NCI-H774 (cell line): ENCODE results near the gene IPO4.

Experiments used
- DNase-seq: peaks from one replicate; lab custom pipeline; 2025; lab: John Stamatoyannopoulos, UW

Gene IPO4

DNA sequence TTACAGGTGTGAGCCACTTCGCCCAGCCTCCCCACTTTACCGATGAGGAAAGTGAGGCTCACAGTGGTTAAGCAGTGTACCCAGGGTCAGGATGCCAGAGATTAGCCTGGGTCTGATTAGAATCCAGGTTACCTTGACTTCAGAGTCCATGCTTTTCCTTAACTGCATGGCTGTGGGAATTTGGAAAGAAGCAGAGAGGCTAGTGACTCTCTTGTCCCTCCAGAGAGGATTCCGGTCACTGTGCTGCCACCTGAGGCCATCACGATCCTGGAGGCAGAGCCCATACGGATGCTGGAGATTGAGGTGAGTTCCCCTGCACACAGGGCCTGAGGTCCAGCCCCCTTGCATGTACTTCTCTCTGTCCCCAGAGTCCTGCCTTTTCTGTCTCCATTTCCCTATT, 12.0 kb downstream of the IPO4 start:
- no peak for DNase-seq

DNA sequence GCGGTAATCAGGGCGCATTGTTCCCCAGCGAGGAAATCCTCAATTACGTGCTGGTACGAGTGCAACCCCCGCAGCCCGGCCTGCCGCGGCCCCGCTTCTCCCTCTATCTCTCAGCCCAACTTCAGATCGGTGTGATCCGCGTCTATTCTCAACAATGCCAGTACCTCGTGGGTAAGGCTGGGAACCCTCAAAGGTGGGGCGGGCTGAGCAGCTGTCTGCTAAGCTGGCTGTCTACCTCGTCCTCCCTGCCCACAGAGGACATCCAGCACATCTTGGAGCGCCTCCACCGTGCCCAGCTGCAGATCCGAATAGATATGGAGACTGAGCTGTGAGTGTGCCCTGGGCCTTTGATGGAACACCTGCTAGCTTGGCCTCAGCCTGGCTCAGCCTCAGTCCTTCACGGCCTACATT, 15.7 kb downstream of the IPO4 start:
- no peak for DNase-seq

DNA sequence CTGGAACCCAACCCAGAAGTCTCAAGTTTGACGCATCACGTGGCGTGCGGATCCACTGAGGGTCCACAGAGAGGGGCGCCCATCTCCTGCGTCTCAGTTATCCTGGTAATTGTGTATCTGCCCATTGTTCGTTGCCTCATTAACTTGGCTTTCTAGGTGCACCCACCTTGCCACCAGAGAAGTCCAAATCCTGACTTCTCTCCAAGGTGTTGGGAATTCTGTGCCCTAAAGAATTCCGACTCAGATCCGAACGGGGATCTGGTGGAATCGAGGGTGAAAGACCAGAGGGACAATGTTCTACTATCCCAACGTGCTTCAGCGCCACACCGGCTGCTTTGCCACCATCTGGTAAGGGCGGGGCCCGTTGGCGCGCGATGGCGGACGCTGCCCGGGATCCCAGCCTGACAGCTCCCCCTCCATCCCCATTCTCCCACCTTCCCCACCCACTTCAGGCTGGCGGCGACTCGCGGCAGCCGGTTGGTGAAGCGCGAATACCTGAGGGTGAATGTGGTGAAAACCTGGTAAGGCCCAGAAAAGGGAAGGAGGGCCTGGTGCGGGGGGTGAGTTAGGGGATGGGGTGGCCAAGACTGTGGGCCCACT, 16.3 kb downstream of the IPO4 start:
- DNase-seq: no peak

DNA sequence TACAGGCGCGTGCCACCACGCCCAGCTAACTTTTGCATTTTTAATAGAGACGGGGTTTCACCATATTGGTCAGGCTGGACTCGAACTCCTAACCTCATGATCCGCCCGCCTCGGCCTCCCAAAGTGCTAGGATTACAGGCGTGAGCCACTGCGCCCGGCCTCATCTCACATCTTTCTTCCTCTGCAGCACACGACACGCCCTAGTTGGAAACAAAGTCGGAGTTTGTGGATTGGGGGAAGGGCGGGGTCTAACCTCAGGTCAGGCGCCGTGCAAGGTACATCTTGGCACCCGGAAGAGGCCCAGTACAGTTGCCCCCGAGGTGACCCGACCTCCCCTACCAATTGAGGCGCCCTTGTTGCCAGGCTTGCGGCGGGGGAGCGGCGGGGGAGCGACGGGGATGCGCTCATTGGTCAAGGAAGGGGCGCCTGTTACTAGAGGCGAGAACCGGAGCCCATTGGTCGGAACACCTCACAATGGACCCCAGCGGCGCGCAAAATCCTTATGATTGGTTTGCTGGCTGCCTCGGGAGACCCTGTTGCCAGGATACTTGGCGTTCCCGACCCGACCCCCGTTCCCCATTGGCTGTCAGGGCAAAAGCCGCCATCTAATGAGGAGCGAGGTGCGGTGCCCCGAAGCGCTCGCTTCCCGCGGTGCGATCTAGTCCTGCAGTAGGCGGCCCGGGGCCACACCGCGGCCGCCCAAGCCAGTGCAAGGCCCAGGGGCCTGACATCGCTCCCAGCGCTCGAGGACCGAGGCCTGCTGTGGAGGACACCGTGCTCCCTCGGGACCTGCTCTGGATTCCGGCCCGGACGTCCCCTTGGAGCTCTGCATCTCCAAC, 17.0 kb downstream of the IPO4 start, which contains the start of gene REC8:
TSS of gene REC8 (plus strand) at position 659 of the 839 bp plus-strand sequence. CDS start 473 bp downstream, outside the sequence.
- peak; percentile 98 for DNase-seq

DNA sequence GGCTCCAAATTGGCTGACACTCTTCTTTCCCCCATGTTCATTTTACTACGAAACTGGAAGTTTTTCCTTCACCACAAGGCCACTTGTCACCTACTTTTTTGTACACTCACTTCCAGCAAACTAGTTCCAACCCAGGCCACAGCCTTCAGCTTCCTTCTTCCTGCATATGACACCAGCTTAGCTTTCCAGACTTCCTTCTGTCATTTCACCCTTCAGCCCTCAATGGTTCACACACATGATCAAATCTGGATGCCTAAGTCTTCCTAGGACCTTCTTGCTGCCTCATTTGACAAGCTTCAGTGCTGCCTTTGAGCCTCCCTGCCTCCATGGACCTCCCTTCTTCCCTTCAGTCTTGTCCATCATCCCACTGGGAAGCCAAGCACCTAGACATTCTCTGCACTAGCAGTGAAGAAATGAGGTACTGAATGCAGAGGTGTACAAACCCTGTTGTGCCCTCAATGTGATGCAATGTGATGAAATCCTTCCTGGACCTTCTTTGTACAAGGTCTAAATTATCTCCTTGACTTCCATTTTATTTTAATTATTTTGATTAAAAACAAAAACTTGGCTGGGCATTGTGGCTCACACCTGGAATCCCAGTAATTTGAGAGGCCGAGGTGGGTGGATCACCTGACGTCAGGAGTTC, 21.0 kb downstream of the IPO4 start:
- no peak for DNase-seq

DNA sequence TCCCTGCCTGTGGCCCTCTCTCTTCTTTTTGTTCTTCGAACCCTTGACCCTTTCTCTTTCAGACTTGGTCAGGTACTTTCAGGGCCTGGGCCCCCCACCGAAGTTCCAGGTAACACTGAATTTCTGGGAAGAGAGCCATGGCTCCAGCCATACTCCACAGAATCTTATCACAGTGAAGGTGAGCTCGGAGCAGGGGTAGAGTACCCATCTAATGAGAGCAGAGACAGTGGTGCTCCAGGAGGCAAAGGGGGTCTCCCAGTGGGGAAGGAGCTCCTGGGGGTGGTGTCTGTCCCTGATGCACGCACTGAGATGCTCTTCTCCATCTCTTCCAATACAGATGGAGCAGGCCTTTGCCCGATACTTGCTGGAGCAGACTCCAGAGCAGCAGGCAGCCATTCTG, 22.8 kb downstream of the IPO4 start:
- no peak for DNase-seq

DNA sequence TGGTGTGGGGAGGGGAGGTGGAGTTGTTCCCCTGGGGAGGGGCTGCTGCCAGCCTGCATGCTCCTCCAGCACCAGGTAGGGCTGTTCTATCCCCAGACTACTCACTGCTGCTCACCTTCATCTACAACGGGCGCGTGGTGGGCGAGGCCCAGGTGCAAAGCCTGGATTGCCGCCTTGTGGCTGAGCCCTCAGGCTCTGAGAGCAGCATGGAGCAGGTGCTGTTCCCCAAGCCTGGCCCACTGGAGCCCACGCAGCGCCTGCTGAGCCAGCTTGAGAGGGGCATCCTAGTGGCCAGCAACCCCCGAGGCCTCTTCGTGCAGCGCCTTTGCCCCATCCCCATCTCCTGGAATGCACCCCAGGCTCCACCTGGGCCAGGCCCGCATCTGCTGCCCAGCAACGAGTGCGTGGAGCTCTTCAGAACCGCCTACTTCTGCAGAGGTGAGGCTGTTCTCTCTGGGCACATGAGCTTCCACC, 24.1 kb downstream of the IPO4 start:
- DNase-seq: no peak

DNA sequence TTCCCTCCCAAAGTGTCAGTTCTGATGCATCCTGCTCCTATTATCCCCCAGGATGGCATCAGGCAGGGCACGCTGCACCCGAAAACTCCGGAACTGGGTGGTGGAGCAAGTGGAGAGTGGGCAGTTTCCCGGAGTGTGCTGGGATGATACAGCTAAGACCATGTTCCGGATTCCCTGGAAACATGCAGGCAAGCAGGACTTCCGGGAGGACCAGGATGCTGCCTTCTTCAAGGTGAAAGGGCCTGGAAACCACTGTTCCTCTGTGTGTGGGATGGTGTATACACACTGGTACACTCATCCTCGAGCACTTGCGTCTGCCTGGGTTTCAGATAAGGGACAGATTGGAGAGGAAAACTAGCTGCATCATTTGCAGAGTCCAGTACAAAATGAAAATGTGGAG, 26.5 kb downstream of the IPO4 start:
- DNase-seq: no peak

DNA sequence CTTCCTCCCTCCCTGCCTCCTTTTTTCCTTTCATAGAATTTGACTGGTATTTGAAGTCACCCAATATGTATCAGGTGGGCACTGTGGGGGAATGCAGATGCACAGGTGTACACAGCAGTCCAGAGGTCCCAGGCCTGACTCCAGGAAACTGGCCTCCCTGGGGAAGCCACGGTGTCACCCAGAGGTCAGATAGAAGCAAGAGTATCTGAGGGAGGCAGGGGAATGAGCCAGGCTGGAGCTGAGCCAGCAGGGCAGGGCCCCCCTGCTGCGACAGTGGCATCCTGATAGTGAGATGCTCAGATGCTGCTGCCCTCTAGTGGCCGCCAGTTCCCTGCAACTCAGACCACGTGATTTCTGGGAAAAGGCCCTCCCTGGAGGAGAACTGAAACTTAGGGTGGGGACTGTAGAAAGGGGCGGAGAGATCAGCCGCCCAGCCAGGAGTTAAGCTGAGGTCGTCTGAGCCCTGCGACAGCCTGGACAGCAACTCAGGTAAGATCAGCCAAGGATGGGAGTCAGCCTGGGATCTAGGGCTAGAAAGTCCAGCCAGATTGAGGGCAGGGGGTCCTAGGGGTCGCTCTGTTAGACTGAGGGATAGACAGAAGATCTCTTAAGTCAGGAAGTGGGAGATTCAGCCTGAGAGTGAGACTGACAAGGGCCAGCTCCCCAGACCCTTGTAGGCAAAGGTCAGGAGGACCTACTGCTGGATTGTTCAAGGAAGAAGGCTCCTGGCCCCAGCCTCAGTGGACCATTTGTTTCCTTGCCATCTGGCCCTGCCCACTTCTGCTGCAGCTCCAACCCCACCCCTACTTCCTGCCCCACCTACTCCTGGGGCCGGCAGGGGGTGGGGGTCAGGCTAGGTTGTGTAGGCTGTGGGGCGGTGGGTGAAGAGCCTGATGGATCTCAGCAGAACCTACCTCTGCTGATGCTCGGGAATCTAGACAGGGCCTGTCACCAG, 27.5 kb downstream of the IPO4 start, which contains the start of gene IRF9:
TSS of gene IRF9 (plus strand) at position 416 of the 955 bp plus-strand sequence. CDS start 880 bp downstream, outside the sequence.
- DNase-seq: peak; percentile 89

DNA sequence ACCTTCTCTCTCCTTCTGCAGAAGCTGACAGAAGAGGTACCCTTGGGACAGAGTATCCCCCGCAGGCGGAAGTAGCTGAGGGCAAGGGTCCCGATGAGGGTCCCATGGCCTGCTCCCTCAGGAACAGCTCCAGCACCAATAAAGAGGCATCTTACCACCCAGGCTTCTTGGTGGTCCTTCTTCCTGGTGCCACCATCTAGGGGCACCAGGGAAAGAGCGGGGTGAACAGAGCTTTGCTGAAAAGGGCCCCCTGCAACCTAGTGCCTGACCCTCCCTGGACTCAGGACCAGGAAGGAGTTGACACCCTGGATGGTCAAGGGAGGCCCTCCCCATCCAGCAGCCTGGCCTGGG, 28.1 kb downstream of the IPO4 start:
- DNase-seq: no peak

DNA sequence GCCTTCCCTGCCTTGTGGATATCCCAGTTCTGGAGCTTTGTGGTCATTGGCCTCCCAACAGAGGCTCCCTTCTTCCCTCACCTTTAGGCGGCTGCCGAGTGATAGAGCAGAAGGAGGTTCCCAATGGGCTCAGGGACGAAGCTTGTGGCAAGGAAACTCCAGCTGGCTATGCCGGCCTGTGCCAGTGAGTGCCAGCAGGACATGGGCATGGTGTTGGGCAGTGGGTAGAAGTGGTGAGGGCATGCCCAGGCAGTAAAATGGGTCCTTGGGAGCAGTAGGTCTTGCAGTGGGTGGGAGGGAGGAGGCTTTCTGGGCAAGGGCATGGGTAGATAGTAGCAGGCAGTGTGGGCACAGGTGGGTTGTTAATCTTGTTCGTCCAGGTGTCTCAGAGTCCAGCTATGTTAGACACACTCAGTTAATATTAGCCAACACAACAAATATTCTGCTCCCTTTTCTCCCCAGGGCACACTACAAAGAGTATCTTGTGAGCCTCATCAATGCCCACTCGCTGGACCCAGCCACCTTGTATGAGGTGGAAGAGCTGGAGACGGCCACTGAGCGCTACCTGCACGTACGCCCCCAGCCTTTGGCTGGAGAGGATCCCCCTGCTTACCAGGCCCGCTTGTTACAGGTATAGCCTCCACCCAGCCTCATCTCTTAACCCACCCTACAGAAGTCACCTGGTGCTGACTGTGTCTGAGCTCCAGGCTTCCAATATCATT, 28.7 kb downstream of the IPO4 start:
- no peak for DNase-seq

DNA sequence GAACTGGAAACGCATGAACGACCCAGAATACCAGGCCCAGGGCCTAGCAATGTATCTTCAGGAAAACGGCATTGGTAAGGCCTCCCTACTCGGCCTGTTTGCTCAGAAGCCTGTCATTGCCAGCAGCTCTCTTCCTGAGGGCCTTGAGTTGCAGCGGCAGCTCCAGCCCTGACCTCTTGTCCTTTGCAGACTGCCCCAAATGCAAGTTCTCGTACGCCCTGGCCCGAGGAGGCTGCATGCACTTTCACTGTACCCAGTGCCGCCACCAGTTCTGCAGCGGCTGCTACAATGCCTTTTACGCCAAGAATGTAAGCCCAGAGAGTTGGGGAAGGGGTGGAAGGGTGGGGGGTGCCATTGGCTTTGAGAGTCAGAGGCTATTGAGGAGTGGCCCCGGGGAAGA, 31.3 kb downstream of the IPO4 start:
- DNase-seq: no peak

DNA sequence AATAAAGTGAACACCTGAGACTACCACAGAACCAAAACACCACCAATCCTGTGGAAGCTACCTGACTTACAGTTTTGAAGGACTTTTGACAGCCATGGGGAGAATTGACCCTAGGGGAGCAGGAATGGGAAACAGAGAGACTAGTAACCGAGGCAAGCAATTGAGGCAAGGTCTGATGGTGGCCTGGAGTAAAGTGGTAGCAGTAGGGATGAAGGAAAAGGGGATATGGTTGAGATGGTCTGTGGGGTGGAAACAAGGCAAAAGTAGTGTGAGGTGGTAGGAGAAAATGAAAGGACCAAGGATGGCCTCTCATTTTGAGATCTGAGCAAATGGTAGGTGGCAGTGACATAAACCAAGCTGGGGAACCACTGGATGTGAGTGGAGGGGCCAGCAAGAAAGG, 31.8 kb downstream of the IPO4 start:
- no peak for DNase-seq

DNA sequence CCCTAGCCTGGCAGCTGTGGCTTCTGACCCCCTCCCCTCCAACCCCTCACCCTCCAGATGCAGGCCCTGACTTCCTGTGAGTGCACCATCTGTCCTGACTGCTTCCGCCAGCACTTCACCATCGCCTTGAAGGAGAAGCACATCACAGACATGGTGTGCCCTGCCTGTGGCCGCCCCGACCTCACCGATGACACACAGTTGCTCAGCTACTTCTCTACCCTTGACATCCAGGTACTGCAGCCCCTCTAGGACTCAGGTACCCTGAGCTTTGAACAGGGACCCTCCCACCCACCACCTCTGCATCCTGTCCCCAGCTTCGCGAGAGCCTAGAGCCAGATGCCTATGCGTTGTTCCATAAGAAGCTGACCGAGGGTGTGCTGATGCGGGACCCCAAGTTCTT, 33.5 kb downstream of the IPO4 start:
- no peak for DNase-seq

DNA sequence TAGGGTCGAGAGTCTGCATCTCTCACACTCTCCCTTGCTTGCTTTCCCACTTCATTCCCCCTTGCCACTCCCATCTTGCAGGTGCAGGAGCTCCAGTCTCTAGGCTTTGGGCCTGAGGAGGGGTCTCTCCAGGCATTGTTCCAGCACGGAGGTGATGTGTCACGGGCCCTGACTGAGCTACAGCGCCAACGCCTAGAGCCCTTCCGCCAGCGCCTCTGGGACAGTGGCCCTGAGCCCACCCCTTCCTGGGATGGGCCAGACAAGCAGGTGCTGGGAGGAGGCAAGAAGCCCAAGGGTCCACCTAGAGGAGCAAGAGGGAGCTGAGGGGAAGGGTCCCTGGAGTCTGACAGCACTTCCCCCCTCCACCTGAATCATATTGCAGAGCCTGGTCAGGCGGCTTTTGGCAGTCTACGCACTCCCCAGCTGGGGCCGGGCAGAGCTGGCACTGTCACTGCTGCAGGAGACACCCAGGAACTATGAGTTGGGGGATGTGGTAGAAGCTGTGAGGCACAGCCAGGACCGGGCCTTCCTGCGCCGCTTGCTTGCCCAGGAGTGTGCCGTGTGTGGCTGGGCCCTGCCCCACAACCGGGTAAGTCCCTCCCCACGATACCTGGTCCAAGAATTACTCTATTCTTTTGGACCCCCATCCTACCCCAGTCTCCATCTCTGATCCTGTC, 37.1 kb downstream of the IPO4 start:
- no peak for DNase-seq

DNA sequence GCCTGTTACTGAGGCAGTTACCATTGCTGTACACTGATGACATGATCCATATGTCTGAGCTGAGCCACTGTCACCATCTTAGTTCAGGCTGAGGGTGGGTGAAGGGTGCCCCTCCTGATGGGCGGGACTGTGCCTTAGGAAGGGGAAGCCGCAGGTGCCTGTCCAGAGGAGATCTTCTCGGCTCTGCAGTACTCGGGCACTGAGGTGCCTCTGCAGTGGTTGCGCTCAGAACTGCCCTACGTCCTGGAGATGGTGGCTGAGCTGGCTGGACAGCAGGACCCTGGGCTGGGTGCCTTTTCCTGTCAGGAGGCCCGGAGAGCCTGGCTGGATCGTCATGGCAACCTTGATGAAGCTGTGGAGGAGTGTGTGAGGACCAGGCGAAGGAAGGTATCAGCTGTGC, 37.6 kb downstream of the IPO4 start:
- no peak for DNase-seq

DNA sequence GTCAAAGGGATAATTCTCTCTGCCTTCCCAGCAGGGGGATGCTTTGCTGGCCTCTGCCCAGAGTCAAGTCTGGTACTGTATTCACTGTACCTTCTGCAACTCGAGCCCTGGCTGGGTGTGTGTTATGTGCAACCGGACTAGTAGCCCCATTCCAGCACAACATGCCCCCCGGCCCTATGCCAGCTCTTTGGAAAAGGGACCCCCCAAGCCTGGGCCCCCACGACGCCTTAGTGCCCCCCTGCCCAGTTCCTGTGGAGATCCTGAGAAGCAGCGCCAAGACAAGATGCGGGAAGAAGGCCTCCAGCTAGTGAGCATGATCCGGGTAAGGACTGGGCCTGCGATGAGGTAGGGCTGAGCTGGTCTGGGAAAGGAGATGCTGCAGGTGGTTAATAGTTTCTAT, 38.0 kb downstream of the IPO4 start:
- no peak for DNase-seq

DNA sequence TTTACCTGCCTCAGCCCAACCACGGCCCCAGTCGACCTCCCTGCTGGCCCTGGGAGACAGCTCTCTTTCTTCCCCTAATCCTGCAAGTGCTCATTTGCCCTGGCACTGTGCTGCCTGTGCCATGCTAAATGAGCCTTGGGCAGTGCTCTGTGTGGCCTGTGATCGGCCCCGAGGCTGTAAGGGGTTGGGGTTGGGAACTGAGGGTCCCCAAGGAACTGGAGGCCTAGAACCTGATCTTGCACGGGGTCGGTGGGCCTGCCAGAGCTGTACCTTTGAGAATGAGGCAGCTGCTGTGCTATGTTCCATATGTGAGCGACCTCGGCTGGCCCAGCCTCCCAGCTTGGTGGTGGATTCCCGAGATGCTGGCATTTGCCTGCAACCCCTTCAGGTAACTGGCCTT, 38.6 kb downstream of the IPO4 start:
- no peak for DNase-seq

DNA sequence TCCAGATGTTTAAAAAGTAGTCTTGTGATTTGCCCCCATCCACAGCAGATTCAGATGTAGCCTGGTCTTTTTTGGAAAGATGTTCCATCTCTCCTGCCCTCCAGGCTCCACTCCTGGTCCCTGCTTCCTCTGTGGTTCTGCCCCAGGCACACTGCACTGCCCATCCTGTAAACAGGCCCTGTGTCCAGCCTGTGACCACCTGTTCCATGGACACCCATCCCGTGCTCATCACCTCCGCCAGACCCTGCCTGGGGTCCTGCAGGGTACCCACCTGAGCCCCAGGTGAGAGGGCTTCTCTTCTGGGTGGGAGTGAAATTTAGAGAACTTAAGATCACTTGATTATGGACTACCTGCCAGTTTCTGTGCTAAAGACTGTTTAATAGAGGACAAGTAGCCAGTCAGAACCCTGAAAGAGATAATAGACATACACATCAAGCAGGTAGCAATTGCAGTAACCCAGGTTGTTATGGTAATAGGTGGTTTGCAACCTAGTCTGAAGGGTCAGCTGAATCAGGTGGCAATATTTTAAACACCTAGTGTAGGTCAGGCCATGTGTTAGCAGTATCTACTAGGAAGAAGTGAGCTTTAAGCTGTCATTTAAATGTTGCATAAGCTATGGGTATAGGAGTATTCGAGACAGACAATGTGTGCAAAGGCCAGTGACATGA, 39.2 kb downstream of the IPO4 start:
- DNase-seq: no peak
